ENCODE measurements around the gene DGLUCY. TPM values are rescaled to one million over a fixed set of nuclear protein-coding genes. Genes with fewer than 3 reads are reported as not detected.

DGLUCY gene
- total RNA-seq, 1 donor from 2014 or later = 15.6 TPM

- no peak overlapping the region for H3K4me3 Mint-ChIP-seq
- H3K36me3 Mint-ChIP-seq (ENCODE audit: low read depth) = peaks cover 11% of the 10 kb centered on the region
- peaks cover 10% of the 10 kb centered on the region for H3K4me1 Mint-ChIP-seq
- H3K9me3 Mint-ChIP-seq = no peaks in the 10 kb centered on the region
- H3K27ac Mint-ChIP-seq (ENCODE audit: unreplicated experiment) = peak overlapping the region; percentile 12
- DNase-seq (ENCODE audit: low read depth, low spot score) = no peak
- no peaks in the 10 kb centered on the region for H3K27me3 Mint-ChIP-seq (ENCODE audit: low read depth)
- TF ChIP-seq CTCF (conservative IDR thresholded peaks at IDR 0.05) = no peak
Observed at GRCh38 chr14:91273273-91273884, 159.5 kb downstream of the DGLUCY start.

GRCh38 chr14:91273885-91274273 lies 160.0 kb downstream of the DGLUCY start:
- Mint-ChIP-seq H3K4me3 (no peak overlapping the region), H3K9me3 (no peaks in the 10 kb centered on the region), H3K27me3 (ENCODE audit: low read depth) (no peaks in the 10 kb centered on the region), H3K4me1 (peaks cover 10% of the 10 kb centered on the region), H3K36me3 (ENCODE audit: low read depth) (peaks cover 11% of the 10 kb centered on the region), H3K27ac (ENCODE audit: unreplicated experiment) (peak overlapping the region; percentile 12)
- no peak for TF ChIP-seq CTCF (conservative IDR thresholded peaks at IDR 0.05)
- no peak for DNase-seq (ENCODE audit: low read depth, low spot score)

- DNase-seq (ENCODE audit: low read depth, low spot score) = no peak
- H3K27ac Mint-ChIP-seq (ENCODE audit: unreplicated experiment) = no peak overlapping the region
- H3K9me3 Mint-ChIP-seq = no peaks in the 10 kb centered on the region
- H3K4me1 Mint-ChIP-seq = peaks cover under 1% of the 10 kb centered on the region
- no peak for TF ChIP-seq CTCF (conservative IDR thresholded peaks at IDR 0.05)
- no peaks in the 10 kb centered on the region for H3K27me3 Mint-ChIP-seq (ENCODE audit: low read depth)
- no peak overlapping the region for H3K4me3 Mint-ChIP-seq
- H3K36me3 Mint-ChIP-seq (ENCODE audit: low read depth) = peaks cover 11% of the 10 kb centered on the region
Observed at GRCh38 chr14:91274796-91275195, 160.9 kb downstream of the DGLUCY start.

Other genes starting within 250 kb of the DGLUCY start
- gene RPS6KA5, start 53.4 kb upstream of the DGLUCY start, total RNA-seq = 2.0 and 2.2 TPM in 2 replicates
- 0.14 and 0.36 TPM in 2 replicates for gene GPR68, start 130.6 kb downstream of the DGLUCY start, total RNA-seq